WI38 (cell line): ENCODE measurements around the gene STK17B.

Source experiments
- H3K4me3 ChIP-seq: 2 replicates; pipeline ENCODE4 v1.5.1; 2011; ENCODE audit warnings: low read depth, mild to moderate bottlenecking, control low read depth, low read length
- CTCF ChIP-seq: IDR thresholded peaks from 2 replicates; pipeline ENCODE4 v1.5.1; 2012; ENCODE audit warnings: low read depth, mild to moderate bottlenecking, control low read depth, low read length

Gene STK17B

GRCh38 chr2:196160101-196160500 is 11.3 kb downstream of the STK17B start:
- TF ChIP-seq CTCF = no peak
- H3K4me3 ChIP-seq = no peak overlapping the region

- no peak for TF ChIP-seq CTCF
- no peak overlapping the region for H3K4me3 ChIP-seq
Observed at GRCh38 chr2:196159221-196159892, 12.0 kb downstream of the STK17B start.

- H3K4me3 ChIP-seq = no peak overlapping the region
- no peak for TF ChIP-seq CTCF
Observed at GRCh38 chr2:196155575-196155974, 15.8 kb downstream of the STK17B start.

GRCh38 chr2:196153480-196153879 is 17.9 kb downstream of the STK17B start:
- no peak overlapping the region for H3K4me3 ChIP-seq
- TF ChIP-seq CTCF = no peak

- no peak for TF ChIP-seq CTCF
- no peak overlapping the region for H3K4me3 ChIP-seq
Observed at GRCh38 chr2:196149948-196150347, 21.4 kb downstream of the STK17B start.

GRCh38 chr2:196148736-196149135 is 22.6 kb downstream of the STK17B start:
- no peak overlapping the region for H3K4me3 ChIP-seq
- no peak for TF ChIP-seq CTCF

GRCh38 chr2:196145256-196145655 is 26.1 kb downstream of the STK17B start:
- no peak for TF ChIP-seq CTCF
- H3K4me3 ChIP-seq = no peak overlapping the region
